Ovary (tissue), 9 donors: ENCODE measurements around the gene COL18A1. TPM values are rescaled to one million over a fixed set of nuclear protein-coding genes. Genes with fewer than 3 reads are reported as not detected.
"Not testable (repeated sequence)": the region's sequence is repeated elsewhere in the genome, so short reads cannot be mapped to it uniquely, and the experiment has no call there.

Experiments used
- DNase-seq, 5 donors: peaks; one replicate each; pipeline ENCODE4 v3.0.0-alpha.2; 2019 to 2020
- H3K27ac ChIP-seq, 2 donors: fragments of 200-600 bp; one replicate each; pipeline versions ENCODE4 v1.5.1 to v1.8.0; 2019 to 2022
- H3K27me3 ChIP-seq: fragments of 200-600 bp; one replicate; pipeline ENCODE4 v1.8.0; 2022
- H3K36me3 ChIP-seq: fragments of 200-600 bp; sonication (generic); one replicate; pipeline ENCODE4 v1.5.1; 2019
- H3K4me1 ChIP-seq: one replicate; pipeline ENCODE4 v1.8.1; 2013; ENCODE audit warnings: mild to moderate bottlenecking, moderate library complexity; ENCODE audit not compliant: insufficient read depth
- H3K4me3 ChIP-seq: fragments of 200-600 bp; sonication (generic); one replicate; pipeline ENCODE4 v1.5.1; 2017
- H3K9me3 ChIP-seq, 2 donors: fragments of 200-600 bp in 1 of 2; sonication (generic) in 1 of 2; one replicate each; pipeline versions ENCODE4 v1.5.1 to v1.8.1; 2013 to 2019; ENCODE audit warnings: mild to moderate bottlenecking in 1 of 2, moderate library complexity in 1 of 2
- EP300 ChIP-seq: sonication (generic); formaldehyde crosslinking; IDR thresholded peaks from one replicate; pipeline ENCODE4 v1.6.1; 2017; ENCODE audit warnings: antibody characterized with exemption
- POLR2A ChIP-seq: fragments of 450-650 bp; IDR thresholded peaks from one replicate; pipeline ENCODE4 v1.6.1; 2017; ENCODE audit warnings: antibody characterized with exemption, mild to moderate bottlenecking, moderate library complexity
- WGBS, 3 donors: extraction: QIAGEN DNeasy Blood & Tissue Kit in 1 of 3; methylation state at CpG; one replicate each; pipeline versions ENCODE4 v1.1.5 to v1.1.7; 2013 to 2017; 5-methylcytosine and 5-hydroxymethylcytosine counted together
- intact Hi-C, 4 donors: fragments of 100-400 bp; cut with DNase I; formaldehyde crosslinking; loops; one replicate each; pipeline versions ENCODE4 v1.11.0 to v1.15.1; 2022 to 2023
- polyA plus RNA-seq, 2 donors: library from polyadenylated mRNA; stranded (reverse); fragments of 200-250 nt in 1 of 2; fragments of 350-450 nt in 1 of 2; fragmentation: Illumina TruSeq in 1 of 2; extraction: RNeasy Lipid Tissue Mini Kit (QIAGEN cat#74804) in 1 of 2; gene quantifications; one replicate each; pipeline ENCODE4 v1.2.3, GENCODE V29; 2013 to 2014
- total RNA-seq, 7 donors: library from RNA; depleted of rRNA in 2 of 7; stranded (reverse); fragments of >200 nt in 2 of 7; fragmentation: NEBNext Ultra II Directional in 3 of 7; extraction: Animal tissue kit (Norgen Biotek cat#: 25700) in 3 of 7; gene quantifications; one replicate each; pipeline versions ENCODE4 v1.1.0 to v1.2.4, GENCODE V29; 2016 to 2023
- TF ChIP-seq, protein P1 (sequence below), 3 donors: fragments of 450-650 bp in 2 of 3; fragments of 200-600 bp in 1 of 3; IDR thresholded peaks; one replicate each; pipeline versions ENCODE4 v1.5.1 to v1.8.0; 2016 to 2022; ENCODE audit warnings: antibody characterized with exemption in 3 of 3, mild to moderate bottlenecking in 1 of 3
- donor health status: DM: no; HTN: no; CAD: no; lungs with moderate emphysema.
- donor health status: DM: no; HTN: no; CAD: no.
- donor health status: Bipolar disorder and iron deficiency.
- donor health status: DM: yes; HTN: yes; CAD: no.
- donor health status: DM: no; HTN: no; CAD: no.
- donor health status: DM: yes; HTN: yes; CAD: no.

Gene COL18A1
- total and polyA plus RNA-seq, 9 donors: 11.1 to 353 (median 268) TPM

DNA sequence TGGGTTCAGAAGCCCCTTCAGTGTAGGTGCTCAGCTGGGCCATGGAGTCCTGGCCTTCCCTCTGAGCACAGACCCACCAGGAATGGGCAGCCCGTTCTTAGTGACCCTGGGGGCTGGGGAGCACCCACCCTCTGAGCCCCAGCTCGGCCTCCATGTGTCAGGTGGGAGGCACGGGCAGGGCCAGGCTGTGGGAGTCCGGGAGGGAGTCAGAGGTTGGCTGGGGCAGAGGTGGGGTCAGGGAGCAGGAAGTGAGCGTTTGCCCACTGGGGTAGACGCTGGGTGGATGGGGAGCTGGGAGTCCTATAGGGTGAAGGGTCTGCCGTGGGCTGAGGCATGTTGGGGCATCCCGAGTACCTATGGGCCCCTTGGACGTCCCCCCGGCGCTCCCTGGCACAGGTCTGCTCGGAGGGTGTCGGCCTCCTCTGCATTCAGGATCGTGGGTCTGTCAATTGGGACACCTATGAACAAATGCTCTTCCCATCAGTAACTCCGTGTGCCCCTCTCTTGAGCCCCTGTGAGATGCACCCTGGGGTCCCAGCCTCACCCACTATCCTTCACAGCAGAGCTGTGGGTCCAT, 30.5 kb downstream of the COL18A1 start:
- Histone ChIP-seq H3K36me3 (no peaks in the 10 kb centered on the region), H3K4me3 (no peak overlapping the region), H3K4me1 (peaks cover 41% of the 10 kb centered on the region), H3K9me3 (no peaks in the 10 kb centered on the region), H3K27ac (peak overlapping the region; percentile 32 to 57), H3K27me3 (no peaks in the 10 kb centered on the region)
- DNase-seq: no peak
- intact Hi-C loops: loop anchor here in 2 of 4 donors (10.0 kb wide), 2 partner anchors 51 to 301 kb away; no protein-coding TSS in a partner anchor
- no peak for TF ChIP-seq EP300
- TF ChIP-seq, protein P1, sequence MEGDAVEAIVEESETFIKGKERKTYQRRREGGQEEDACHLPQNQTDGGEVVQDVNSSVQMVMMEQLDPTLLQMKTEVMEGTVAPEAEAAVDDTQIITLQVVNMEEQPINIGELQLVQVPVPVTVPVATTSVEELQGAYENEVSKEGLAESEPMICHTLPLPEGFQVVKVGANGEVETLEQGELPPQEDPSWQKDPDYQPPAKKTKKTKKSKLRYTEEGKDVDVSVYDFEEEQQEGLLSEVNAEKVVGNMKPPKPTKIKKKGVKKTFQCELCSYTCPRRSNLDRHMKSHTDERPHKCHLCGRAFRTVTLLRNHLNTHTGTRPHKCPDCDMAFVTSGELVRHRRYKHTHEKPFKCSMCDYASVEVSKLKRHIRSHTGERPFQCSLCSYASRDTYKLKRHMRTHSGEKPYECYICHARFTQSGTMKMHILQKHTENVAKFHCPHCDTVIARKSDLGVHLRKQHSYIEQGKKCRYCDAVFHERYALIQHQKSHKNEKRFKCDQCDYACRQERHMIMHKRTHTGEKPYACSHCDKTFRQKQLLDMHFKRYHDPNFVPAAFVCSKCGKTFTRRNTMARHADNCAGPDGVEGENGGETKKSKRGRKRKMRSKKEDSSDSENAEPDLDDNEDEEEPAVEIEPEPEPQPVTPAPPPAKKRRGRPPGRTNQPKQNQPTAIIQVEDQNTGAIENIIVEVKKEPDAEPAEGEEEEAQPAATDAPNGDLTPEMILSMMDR (IDR thresholded peaks at IDR 0.05): no peak
- WGBS, 3 donors: 80 to 88% (median 81%) methylated on average over 15 of the region's 15 CpGs

DNA sequence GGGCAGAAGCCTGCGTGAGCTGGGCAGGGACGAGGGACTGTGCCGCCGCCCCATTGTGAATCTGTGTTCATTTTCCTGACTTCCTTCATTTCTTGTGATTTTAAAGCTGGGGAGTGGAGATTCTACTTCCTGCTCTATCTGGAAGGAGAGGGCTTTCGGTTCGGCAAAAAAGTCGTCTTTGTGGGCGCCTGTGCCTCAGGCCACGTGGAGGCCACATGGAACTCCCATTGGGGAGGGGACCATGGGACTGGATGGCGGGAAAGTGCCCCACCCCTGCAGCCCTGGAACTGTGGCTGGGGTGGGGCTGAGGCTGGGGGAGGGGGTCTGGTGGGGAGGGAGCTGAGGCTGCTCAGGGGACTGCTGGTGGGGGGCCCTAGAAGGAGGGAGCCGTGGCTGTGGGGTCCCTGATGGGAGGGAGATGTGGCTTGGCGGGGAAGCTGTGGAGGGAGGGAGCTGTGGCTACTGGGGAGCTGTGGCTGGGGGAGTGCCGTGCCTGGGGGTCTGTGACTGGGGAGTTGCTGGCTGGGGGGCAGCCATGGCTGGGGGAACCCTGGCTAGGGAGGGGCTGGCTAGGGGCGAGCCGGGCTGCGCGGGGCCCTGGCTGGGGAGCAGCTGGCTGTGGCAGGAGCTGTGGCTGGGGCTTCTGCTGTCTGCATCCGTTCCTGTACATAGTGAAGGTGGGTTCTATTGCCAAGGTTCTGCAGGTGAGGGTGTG, 31.5 kb downstream of the COL18A1 start:
- no peaks in the 10 kb centered on the region for H3K27me3 ChIP-seq
- H3K27ac ChIP-seq: peak overlapping the region; percentile 32 to 57
- intact Hi-C loops: loop anchor here in 2 of 4 donors (10.0 kb wide), 2 partner anchors 52 to 302 kb away; no protein-coding TSS in a partner anchor
- H3K4me1 ChIP-seq: peaks cover 34% of the 10 kb centered on the region
- 65 to 75% (median 75%) methylated on average over 18 of the region's 18 CpGs for WGBS, 3 donors
- H3K9me3 ChIP-seq: no peaks in the 10 kb centered on the region
- H3K4me3 ChIP-seq: no peak overlapping the region
- TF ChIP-seq EP300: no peak
- TF ChIP-seq, protein P1 (IDR thresholded peaks at IDR 0.05): no peak
- TF ChIP-seq POLR2A: no peak
- no peak for DNase-seq
- no peaks in the 10 kb centered on the region for H3K36me3 ChIP-seq

DNA sequence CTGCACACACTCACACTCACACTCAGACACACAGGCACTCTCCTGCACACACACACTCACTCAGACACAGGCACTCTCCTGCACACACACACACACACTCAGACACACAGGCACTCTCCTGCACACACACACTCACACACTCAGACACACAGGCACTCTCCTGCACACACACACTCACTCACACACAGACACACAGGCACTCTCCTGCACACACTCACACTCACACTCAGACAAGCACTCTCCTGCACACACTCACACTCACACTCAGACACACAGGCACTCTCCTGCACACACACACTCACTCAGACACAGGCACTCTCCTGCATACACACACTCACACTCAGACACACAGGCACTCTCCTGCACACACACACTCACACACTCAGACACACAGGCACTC, 32.9 kb downstream of the COL18A1 start:
- not testable (repeated sequence) for H3K27ac ChIP-seq, H3K9me3 ChIP-seq, H3K27me3 ChIP-seq, H3K4me3 ChIP-seq, H3K36me3 ChIP-seq, DNase-seq
- intact Hi-C loops: loop anchor here in 3 of 4 donors (1.0 to 10.0 kb wide), 4 partner anchors 53 to 303 kb away; no protein-coding TSS in a partner anchor
- peaks cover 22% of the 10 kb centered on the region for H3K4me1 ChIP-seq

DNA sequence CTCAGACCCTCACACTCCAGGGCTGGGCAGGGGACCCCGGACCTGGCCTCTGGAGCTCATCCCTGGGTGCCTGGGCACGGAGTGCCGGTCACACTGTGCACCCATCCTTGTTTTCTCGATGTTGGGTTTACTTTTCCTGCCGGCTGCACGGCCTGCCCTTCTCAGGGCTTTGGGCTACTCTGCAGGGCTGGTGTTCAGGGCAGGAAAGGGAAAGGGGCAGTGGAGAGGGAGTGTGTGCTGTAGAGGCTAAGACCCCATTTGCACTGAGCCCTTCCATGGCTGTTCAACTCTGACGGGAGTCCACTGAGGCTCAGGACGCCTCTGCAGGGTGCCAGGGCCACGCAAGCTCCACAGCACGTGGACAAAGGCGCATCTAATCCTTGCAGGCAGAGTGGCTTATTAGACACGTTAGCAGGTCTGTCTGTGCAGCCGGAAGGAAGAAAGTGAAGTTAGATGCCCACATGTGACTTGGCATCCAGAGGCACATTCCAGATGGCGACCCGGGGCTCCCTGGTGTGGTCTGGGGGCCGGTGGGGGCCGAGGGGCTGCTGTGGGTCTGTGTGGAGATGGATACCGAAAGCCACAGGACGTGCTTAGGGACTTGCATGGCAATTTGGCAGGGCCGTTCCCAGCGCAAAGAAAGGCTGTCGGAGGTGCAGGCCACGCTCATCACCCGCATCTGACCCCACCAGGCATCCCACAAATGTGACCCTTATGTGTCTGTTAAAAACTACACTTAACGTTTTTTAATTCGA, 33.6 kb downstream of the COL18A1 start:
- peaks cover 18% of the 10 kb centered on the region for H3K4me1 ChIP-seq
- peak in 2 of 5 donors; percentile 63 to 68 for DNase-seq
- intact Hi-C loops: loop anchor here (1.0 to 10.0 kb wide), 6 partner anchors 54 to 304 kb away; no protein-coding TSS in a partner anchor

More for the DNA sequence above, 33.6 kb downstream of the COL18A1 start:
- no peaks in the 10 kb centered on the region for H3K36me3 ChIP-seq
- H3K27me3 ChIP-seq: no peaks in the 10 kb centered on the region
- H3K27ac ChIP-seq: peak overlapping the region; percentile 63 to 84
- no peak overlapping the region for H3K4me3 ChIP-seq
- 37 to 40% (median 39%) methylated on average over 26 of the region's 26 CpGs for WGBS, 3 donors
- TF ChIP-seq EP300: no peak
- TF ChIP-seq, protein P1 (IDR thresholded peaks at IDR 0.05): no peak
- no peak for TF ChIP-seq POLR2A
- H3K9me3 ChIP-seq: no peaks in the 10 kb centered on the region
